GM23338 (cell line): ENCODE measurements around the gene TMEM9. TPM values are rescaled to one million over a fixed set of nuclear protein-coding genes. Genes with fewer than 3 reads are reported as not detected.

Experiments used
- ATAC-seq: fragments of 200-7000 bp; cut with Tn5 transposase; 3 replicates; pipeline ENCODE4 v1.9.1; 2020
- DNase-seq: peaks from one replicate; pipeline ENCODE4 v3.0.0-alpha.2; 2015; ENCODE audit warnings: low spot score
- H2AFZ ChIP-seq: fragments of 200-600 bp; sonication (generic); 2 replicates; pipeline ENCODE4 v1.8.0; 2016; ENCODE audit warnings: antibody characterized with exemption, mild to moderate bottlenecking, moderate library complexity
- H3F3A ChIP-seq: fragments of 200-600 bp; sonication (generic); replicated peaks from 2 replicates; pipeline ENCODE4 v1.8.0; 2017; ENCODE audit warnings: antibody characterized with exemption, mixed run types, low read depth
- H3K27ac ChIP-seq: fragments of 200-600 bp; sonication (generic); 2 replicates; pipeline ENCODE4 v1.6.1; 2016; ENCODE audit warnings: low read depth
- H3K27me3 ChIP-seq: fragments of 200-600 bp; sonication (generic); 2 replicates; pipeline ENCODE4 v1.8.0; 2016; ENCODE audit warnings: mild to moderate bottlenecking, mixed run types, moderate library complexity; ENCODE audit not compliant: insufficient read depth
- H3K36me3 ChIP-seq: fragments of 200-600 bp; sonication (generic); 2 replicates; pipeline ENCODE4 v1.8.0; 2016; ENCODE audit warnings: mild to moderate bottlenecking; ENCODE audit not compliant: insufficient read depth
- H3K4me1 ChIP-seq: fragments of 200-600 bp; sonication (generic); 2 replicates; pipeline ENCODE4 v1.8.0; 2016; ENCODE audit warnings: mild to moderate bottlenecking, moderate library complexity; ENCODE audit not compliant: insufficient read depth
- H3K4me2 ChIP-seq: fragments of 200-600 bp; sonication (generic); 2 replicates; pipeline ENCODE4 v1.7.1; 2017; ENCODE audit warnings: mixed run types
- H3K4me3 ChIP-seq: fragments of 200-600 bp; sonication (generic); 2 replicates; pipeline ENCODE4 v1.6.1; 2016; ENCODE audit warnings: mixed run types
- H3K79me2 ChIP-seq: fragments of 200-600 bp; sonication (generic); replicated peaks from 2 replicates; pipeline ENCODE4 v1.8.0; 2017; ENCODE audit warnings: mild to moderate bottlenecking; ENCODE audit not compliant: insufficient read depth
- H3K9me2 ChIP-seq: fragments of 200-600 bp; sonication (generic); 2 replicates; pipeline ENCODE4 v1.8.0; 2017; ENCODE audit not compliant: insufficient read depth
- H4K20me1 ChIP-seq: fragments of 200-600 bp; sonication (generic); replicated peaks from 2 replicates; pipeline ENCODE4 v1.8.0; 2017; ENCODE audit warnings: mild to moderate bottlenecking; ENCODE audit not compliant: insufficient read depth
- H3K27ac Mint-ChIP-seq: 2 replicates; pipeline ENCODE4 v1.8.0; 2020; ENCODE audit warnings: inconsistent platforms, mild to moderate bottlenecking, moderate library complexity, mixed read lengths
- H3K27me3 Mint-ChIP-seq: 3 replicates; pipeline ENCODE4 v1.8.0; 2022; ENCODE audit warnings: low read depth, mild to moderate bottlenecking, moderate library complexity, mixed read lengths, inconsistent platforms; ENCODE audit not compliant: insufficient read depth, poor library complexity
- H3K36me3 Mint-ChIP-seq: 3 replicates; pipeline ENCODE4 v1.8.0; 2021; ENCODE audit warnings: low read depth, mild to moderate bottlenecking, inconsistent platforms, moderate library complexity, mixed read lengths
- H3K4me1 Mint-ChIP-seq: 3 replicates; pipeline ENCODE4 v1.8.0; 2020; ENCODE audit warnings: mild to moderate bottlenecking, inconsistent platforms, mixed read lengths
- H3K4me3 Mint-ChIP-seq: 3 replicates; pipeline ENCODE4 v1.8.0; 2021; ENCODE audit warnings: moderate library complexity, mild to moderate bottlenecking, inconsistent platforms, mixed read lengths
- H3K9me3 Mint-ChIP-seq: 3 replicates; pipeline ENCODE4 v1.8.0; 2020; ENCODE audit warnings: moderate library complexity, mild to moderate bottlenecking, inconsistent platforms, mixed read lengths
- CREB1 ChIP-seq: fragments of 250-450 bp; sonication (Bioruptor Pico); IDR thresholded peaks from 2 replicates; pipeline ENCODE4 v1.5.0; 2020; ENCODE audit warnings: low read depth, mild to moderate bottlenecking, moderate library complexity
- EZH2 ChIP-seq: fragments of 200-600 bp; sonication (generic); IDR thresholded peaks from one replicate; pipeline ENCODE4 v1.8.0; 2017; ENCODE audit warnings: antibody characterized with exemption, mild to moderate bottlenecking, low read depth; ENCODE audit not compliant: unreplicated experiment
- JUNB ChIP-seq: IDR thresholded peaks from one replicate; pipeline ENCODE4 v1.6.1; 2016; ENCODE audit warnings: antibody characterized with exemption; ENCODE audit not compliant: unreplicated experiment
- NANOG ChIP-seq: IDR thresholded peaks from 2 replicates; pipeline ENCODE4 v1.6.1; 2016; ENCODE audit warnings: antibody characterized with exemption, borderline replicate concordance
- POLR2AphosphoS5 ChIP-seq: IDR thresholded peaks from 2 replicates; pipeline ENCODE4 v1.6.1; 2016; ENCODE audit warnings: antibody characterized with exemption, low read depth
- STAT1 ChIP-seq: IDR thresholded peaks from one replicate; pipeline ENCODE4 v1.6.1; 2016; ENCODE audit warnings: antibody characterized with exemption; ENCODE audit not compliant: unreplicated experiment
- ZNF114 ChIP-seq: fragments of 250-450 bp; sonication (Bioruptor Pico); IDR thresholded peaks from 2 replicates; pipeline ENCODE4 v1.5.0; 2020; ENCODE audit warnings: mild to moderate bottlenecking, moderate library complexity
- ZNF331 ChIP-seq: fragments of 250-450 bp; sonication (Bioruptor Pico); IDR thresholded peaks from 2 replicates; pipeline ENCODE4 v1.5.0; 2020; ENCODE audit warnings: low read depth, mild to moderate bottlenecking, moderate library complexity
- polyA plus RNA-seq: library from polyadenylated mRNA; unstranded; fragments of >200 nt; fragmentation: Nextera tagmentation; extraction: Ambion mirVana; gene quantifications from 2 replicates; pipeline ENCODE4 v1.2.1, GENCODE V29; 2016
- total RNA-seq: library from RNA; depleted of rRNA; stranded (reverse); fragments of >200 nt; shearing (Covaris generic); gene quantifications from 2 replicates; pipeline ENCODE4 v1.2.3, GENCODE V29; 2014
- TF ChIP-seq, protein P1 (sequence below), 2 experiments: fragments of 200-600 bp in 1 of 2; sonication (generic) in 1 of 2; conservative IDR thresholded peaks; 2 replicates each; pipeline versions ENCODE4 v1.5.1 to v1.6.1; 2016 to 2017; ENCODE audit warnings: antibody characterized with exemption in 2 of 2, low read depth in 2 of 2, mild to moderate bottlenecking in 2 of 2, moderate library complexity in 1 of 2
- TF ChIP-seq, protein P2 (sequence below): IDR thresholded peaks from one replicate; pipeline ENCODE4 v1.6.1; 2018; ENCODE audit warnings: antibody characterized with exemption; ENCODE audit not compliant: unreplicated experiment
- TF ChIP-seq, protein P3 (sequence below): IDR thresholded peaks from 2 replicates; pipeline ENCODE4 v1.6.1; 2016; ENCODE audit warnings: antibody characterized with exemption

TMEM9 gene
- total and polyA plus RNA-seq, 2 experiments from 2014 or later: 78.6 to 147 TPM

DNA sequence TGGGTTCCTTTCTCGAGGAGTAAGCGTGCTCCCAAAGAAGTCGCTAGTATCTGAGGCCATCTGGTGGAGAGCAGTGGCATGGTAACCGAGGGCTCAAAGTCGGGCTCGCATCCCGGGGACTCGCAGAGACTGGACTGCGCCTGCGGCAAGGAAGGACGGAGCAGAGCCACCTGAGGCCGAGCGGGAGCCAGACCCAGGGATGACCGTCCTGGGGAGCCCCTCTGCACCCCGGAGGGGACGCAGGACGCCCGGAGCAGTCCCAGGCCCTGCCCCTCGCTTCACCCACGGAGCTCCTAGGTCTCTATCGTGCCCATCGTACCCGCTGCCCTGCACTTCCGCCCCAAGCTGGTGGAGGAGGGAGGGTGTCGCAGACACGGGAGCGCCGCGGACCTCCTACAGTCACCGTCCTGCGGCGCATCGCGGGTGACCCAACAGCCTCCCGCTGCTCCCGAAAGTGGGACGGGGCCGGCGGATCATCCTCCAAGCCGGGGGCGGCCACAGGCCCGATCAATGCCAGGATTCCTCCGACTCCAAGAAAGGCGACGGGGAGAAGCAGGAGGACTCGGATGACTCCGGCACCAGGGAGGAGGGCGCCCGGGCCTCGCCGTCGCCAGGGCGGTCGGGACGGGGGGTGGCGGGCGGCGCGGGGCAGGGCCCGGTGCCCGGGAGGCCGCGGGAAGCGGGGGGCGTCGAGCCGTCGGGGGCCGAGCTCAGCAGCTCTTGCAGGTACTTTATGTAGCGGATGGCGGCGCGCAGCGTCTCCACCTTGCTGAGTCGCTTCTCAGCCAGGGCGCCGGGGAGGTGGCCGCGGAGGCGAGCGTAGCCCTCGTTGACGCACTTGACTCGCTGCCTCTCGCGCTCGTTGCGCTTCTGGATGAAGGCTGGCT is 39.8 kb downstream of the TMEM9 start:
- peak overlapping the region; percentile 99 for H2AFZ ChIP-seq
- peak overlapping the region; percentile 94 for H3K4me2 ChIP-seq
- H3K27me3 ChIP-seq: peaks cover 40% of the 10 kb centered on the region
- peaks cover 39% of the 10 kb centered on the region for H3K27me3 Mint-ChIP-seq
- H3K27ac Mint-ChIP-seq: no peak overlapping the region
- H3K9me3 Mint-ChIP-seq: no peaks in the 10 kb centered on the region
- H4K20me1 ChIP-seq: no peaks in the 10 kb centered on the region
- H3K27ac ChIP-seq: no peak overlapping the region
- H3K79me2 ChIP-seq: no peaks in the 10 kb centered on the region
- H3K36me3 ChIP-seq: no peaks in the 10 kb centered on the region
- ATAC-seq (peak; percentile 88), DNase-seq (peak; percentile 98)
- no peaks in the 10 kb centered on the region for H3K36me3 Mint-ChIP-seq
- TF ChIP-seq, protein P1, sequence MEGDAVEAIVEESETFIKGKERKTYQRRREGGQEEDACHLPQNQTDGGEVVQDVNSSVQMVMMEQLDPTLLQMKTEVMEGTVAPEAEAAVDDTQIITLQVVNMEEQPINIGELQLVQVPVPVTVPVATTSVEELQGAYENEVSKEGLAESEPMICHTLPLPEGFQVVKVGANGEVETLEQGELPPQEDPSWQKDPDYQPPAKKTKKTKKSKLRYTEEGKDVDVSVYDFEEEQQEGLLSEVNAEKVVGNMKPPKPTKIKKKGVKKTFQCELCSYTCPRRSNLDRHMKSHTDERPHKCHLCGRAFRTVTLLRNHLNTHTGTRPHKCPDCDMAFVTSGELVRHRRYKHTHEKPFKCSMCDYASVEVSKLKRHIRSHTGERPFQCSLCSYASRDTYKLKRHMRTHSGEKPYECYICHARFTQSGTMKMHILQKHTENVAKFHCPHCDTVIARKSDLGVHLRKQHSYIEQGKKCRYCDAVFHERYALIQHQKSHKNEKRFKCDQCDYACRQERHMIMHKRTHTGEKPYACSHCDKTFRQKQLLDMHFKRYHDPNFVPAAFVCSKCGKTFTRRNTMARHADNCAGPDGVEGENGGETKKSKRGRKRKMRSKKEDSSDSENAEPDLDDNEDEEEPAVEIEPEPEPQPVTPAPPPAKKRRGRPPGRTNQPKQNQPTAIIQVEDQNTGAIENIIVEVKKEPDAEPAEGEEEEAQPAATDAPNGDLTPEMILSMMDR (conservative IDR thresholded peaks at IDR 0.05; ENCODE audit: low read depth in 2 of 2): peak; percentile 74 to 98
- peak; percentile 56 for TF ChIP-seq POLR2AphosphoS5
- TF ChIP-seq EZH2: peak; percentile 65
- TF ChIP-seq CREB1 (CRISPR knock-in tag): no peak
- no peaks in the 10 kb centered on the region for H3K9me2 ChIP-seq
- peak overlapping the region; percentile 79 for H3K4me3 ChIP-seq
- H3F3A ChIP-seq: no peaks in the 10 kb centered on the region
- peaks cover 3% of the 10 kb centered on the region; the same call in 2 of the 3 replicates for H3K4me1 Mint-ChIP-seq
- peak overlapping the region; percentile 75 for H3K4me3 Mint-ChIP-seq
- peaks cover 5% of the 10 kb centered on the region for H3K4me1 ChIP-seq

DNA sequence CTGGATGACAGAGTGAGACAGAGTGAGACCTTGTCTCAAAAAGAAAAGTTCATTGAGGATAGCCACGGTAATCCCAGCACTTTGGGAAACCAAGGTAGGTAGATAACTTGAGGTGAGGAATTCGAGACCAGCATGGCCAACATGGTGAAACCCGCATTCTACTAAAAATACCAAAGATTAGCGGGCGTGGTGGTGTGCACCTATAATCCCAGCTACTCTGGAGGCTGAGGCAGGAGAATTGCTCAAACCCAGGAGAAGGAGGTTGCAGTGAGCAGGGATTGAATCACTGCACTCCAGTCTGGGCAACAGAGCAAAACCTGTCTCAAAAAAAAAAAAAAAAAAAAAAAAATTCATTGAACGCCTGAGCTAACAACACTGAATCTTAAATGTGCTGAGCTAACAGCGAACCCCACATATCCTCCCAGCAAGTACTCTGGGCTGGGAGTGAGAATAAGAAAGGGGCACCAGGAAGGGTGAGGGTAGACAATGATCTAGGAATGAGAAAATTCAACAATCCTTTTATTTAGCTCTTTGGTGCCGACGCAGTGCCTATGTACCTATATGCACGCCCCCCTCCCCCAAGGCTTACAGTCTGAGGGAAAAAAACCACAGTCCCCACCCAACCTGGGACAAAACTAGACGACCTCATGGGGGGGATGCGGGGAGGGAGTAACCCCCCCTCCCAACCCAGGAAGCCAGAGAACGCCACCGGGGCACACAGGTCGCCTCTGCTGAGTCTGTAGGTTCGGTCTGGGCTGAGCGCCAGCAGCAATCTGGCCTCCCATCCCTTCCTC is 40.6 kb downstream of the TMEM9 start:
- H3K4me3 Mint-ChIP-seq: peak overlapping the region; percentile 75
- Histone ChIP-seq H3K36me3 (no peaks in the 10 kb centered on the region), H2AFZ (peak overlapping the region; percentile 99; the same call in 1 of the 2 replicates), H3K79me2 (no peaks in the 10 kb centered on the region), H4K20me1 (no peaks in the 10 kb centered on the region), H3F3A (no peaks in the 10 kb centered on the region), H3K27me3 (peaks cover 40% of the 10 kb centered on the region), H3K9me2 (no peaks in the 10 kb centered on the region), H3K4me3 (peak overlapping the region; percentile 79), H3K27ac (no peak overlapping the region), H3K4me1 (peaks cover 5% of the 10 kb centered on the region), H3K4me2 (peak overlapping the region; percentile 94)
- no peaks in the 10 kb centered on the region for H3K9me3 Mint-ChIP-seq
- H3K36me3 Mint-ChIP-seq: no peaks in the 10 kb centered on the region
- ATAC-seq (peak; percentile 9), DNase-seq (no peak)
- H3K27ac Mint-ChIP-seq: no peak overlapping the region
- peaks cover 2% of the 10 kb centered on the region; the same call in 2 of the 3 replicates for H3K4me1 Mint-ChIP-seq
- peaks cover 39% of the 10 kb centered on the region for H3K27me3 Mint-ChIP-seq
- TF ChIP-seq STAT1 (no peak), NANOG (no peak), JUNB (no peak), EZH2 (no peak), ZNF331 (CRISPR knock-in tag) (no peak), ZNF114 (no peak)
- TF ChIP-seq, protein P2, sequence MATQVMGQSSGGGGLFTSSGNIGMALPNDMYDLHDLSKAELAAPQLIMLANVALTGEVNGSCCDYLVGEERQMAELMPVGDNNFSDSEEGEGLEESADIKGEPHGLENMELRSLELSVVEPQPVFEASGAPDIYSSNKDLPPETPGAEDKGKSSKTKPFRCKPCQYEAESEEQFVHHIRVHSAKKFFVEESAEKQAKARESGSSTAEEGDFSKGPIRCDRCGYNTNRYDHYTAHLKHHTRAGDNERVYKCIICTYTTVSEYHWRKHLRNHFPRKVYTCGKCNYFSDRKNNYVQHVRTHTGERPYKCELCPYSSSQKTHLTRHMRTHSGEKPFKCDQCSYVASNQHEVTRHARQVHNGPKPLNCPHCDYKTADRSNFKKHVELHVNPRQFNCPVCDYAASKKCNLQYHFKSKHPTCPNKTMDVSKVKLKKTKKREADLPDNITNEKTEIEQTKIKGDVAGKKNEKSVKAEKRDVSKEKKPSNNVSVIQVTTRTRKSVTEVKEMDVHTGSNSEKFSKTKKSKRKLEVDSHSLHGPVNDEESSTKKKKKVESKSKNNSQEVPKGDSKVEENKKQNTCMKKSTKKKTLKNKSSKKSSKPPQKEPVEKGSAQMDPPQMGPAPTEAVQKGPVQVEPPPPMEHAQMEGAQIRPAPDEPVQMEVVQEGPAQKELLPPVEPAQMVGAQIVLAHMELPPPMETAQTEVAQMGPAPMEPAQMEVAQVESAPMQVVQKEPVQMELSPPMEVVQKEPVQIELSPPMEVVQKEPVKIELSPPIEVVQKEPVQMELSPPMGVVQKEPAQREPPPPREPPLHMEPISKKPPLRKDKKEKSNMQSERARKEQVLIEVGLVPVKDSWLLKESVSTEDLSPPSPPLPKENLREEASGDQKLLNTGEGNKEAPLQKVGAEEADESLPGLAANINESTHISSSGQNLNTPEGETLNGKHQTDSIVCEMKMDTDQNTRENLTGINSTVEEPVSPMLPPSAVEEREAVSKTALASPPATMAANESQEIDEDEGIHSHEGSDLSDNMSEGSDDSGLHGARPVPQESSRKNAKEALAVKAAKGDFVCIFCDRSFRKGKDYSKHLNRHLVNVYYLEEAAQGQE: no peak
- TF ChIP-seq, protein P1 (conservative IDR thresholded peaks at IDR 0.05; ENCODE audit: low read depth in 2 of 2): no peak
- TF ChIP-seq, protein P3, sequence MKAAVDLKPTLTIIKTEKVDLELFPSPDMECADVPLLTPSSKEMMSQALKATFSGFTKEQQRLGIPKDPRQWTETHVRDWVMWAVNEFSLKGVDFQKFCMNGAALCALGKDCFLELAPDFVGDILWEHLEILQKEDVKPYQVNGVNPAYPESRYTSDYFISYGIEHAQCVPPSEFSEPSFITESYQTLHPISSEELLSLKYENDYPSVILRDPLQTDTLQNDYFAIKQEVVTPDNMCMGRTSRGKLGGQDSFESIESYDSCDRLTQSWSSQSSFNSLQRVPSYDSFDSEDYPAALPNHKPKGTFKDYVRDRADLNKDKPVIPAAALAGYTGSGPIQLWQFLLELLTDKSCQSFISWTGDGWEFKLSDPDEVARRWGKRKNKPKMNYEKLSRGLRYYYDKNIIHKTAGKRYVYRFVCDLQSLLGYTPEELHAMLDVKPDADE: no peak
